Right lobe of liver (tissue), 6 donors: ENCODE data around the gene EBPL. TPM values are rescaled to one million over a fixed set of nuclear protein-coding genes. Genes with fewer than 3 reads are reported as not detected.

ENCODE experiments used
- ATAC-seq, 4 donors: fragments of 200-7000 bp; cut with Tn5 transposase; one replicate each; pipeline ENCODE4 v1.9.1; 2020; ENCODE audit warnings: mild to moderate bottlenecking in 4 of 4, moderate library complexity in 4 of 4
- DNase-seq, 3 donors: peaks; one replicate each; pipeline ENCODE4 v3.0.0-alpha.2; 2020
- H3K27ac ChIP-seq, 3 donors: fragments of 200-600 bp; one replicate each; pipeline ENCODE4 v1.8.0; 2022
- H3K27me3 ChIP-seq, 2 donors: fragments of 200-600 bp; one replicate each; pipeline ENCODE4 v1.8.0; 2022
- H3K36me3 ChIP-seq, 4 donors: fragments of 200-600 bp; sonication (generic) in 1 of 4; one replicate each; pipeline versions ENCODE4 v1.5.1 to v1.8.0; 2017 to 2022; ENCODE audit warnings: control low read depth in 1 of 4
- H3K4me1 ChIP-seq, 4 donors: fragments of 200-600 bp; sonication (generic) in 1 of 4; one replicate each; pipeline versions ENCODE4 v1.5.1 to v1.8.0; 2017 to 2022; ENCODE audit warnings: control low read depth in 1 of 4
- H3K4me3 ChIP-seq, 3 donors: fragments of 200-600 bp; one replicate each; pipeline ENCODE4 v1.8.0; 2022
- H3K9me3 ChIP-seq, 4 donors: fragments of 200-600 bp; sonication (generic) in 1 of 4; one replicate each; pipeline versions ENCODE4 v1.5.1 to v1.8.0; 2017 to 2022; ENCODE audit warnings: control low read depth in 1 of 4
- CTCF ChIP-seq, 4 donors: fragments of 200-600 bp in 3 of 4; fragments of 450-650 bp in 1 of 4; IDR thresholded peaks; one replicate each; pipeline versions ENCODE4 v1.5.1 to v1.8.0; 2016 to 2022; ENCODE audit warnings: antibody characterized with exemption in 4 of 4, mild to moderate bottlenecking in 2 of 4
- POLR2A ChIP-seq: fragments of 450-650 bp; IDR thresholded peaks from one replicate; pipeline ENCODE4 v1.6.1; 2017; ENCODE audit warnings: antibody characterized with exemption, mild to moderate bottlenecking
- WGBS: methylation state at CpG from one replicate; pipeline ENCODE4 v1.1.6; 2018; ENCODE audit warnings: low coverage, low lambda C conversion rate; ENCODE audit not compliant: insufficient coverage; ENCODE audit errors: missing lambda C conversion rate; 5-methylcytosine and 5-hydroxymethylcytosine counted together
- intact Hi-C, 2 donors: fragments of 100-400 bp; cut with DNase I; formaldehyde crosslinking; loops; one replicate each; pipeline versions ENCODE4 v1.11.2 to v1.14.1; 2022
- total RNA-seq, 6 experiments: library from RNA; depleted of rRNA in 2 of 6; stranded (reverse); fragments of >200 nt in 2 of 6; fragmentation: NEBNext Ultra II Directional in 3 of 6; extraction: Animal tissue kit (Norgen Biotek cat#: 25700) in 3 of 6; gene quantifications; one replicate each; pipeline versions ENCODE4 v1.1.0 to v1.2.4, GENCODE V29; 2016 to 2023
- donor health status: DM: no; HTN: yes; CAD: no.
- donor health status: DM: no; HTN: no; CAD: no.
- donor health status: DM: no; HTN: no; CAD: no.
- donor health status: DM: no; HTN: yes; CAD: no.
- donor health status: DM: no; HTN: yes; CAD: no.

EBPL gene
- total RNA-seq, 6 experiments from 2014 or later, result 45.1 to 95.2 (median 55.4) TPM

GRCh38 chr13:49629196-49629938, 61.9 kb downstream of the EBPL start:
- TF ChIP-seq POLR2A, result no peak
- TF ChIP-seq CTCF (IDR thresholded peaks at IDR 0.05), result no peak
- intact Hi-C loops, result no loop called here
- no peak for ATAC-seq
- Histone ChIP-seq H3K27me3 (no peaks in the 10 kb centered on the region), H3K4me3 (peak overlapping the region in 1 of 3 donors; percentile 33), H3K4me1 (peaks cover 0 to 15% (median 3%) of the 10 kb centered on the region in 4 donors), H3K27ac (peak overlapping the region in 1 of 3 donors; percentile 28), H3K36me3 (no peaks in the 10 kb centered on the region), H3K9me3 (no peaks in the 10 kb centered on the region)
- WGBS, result 55% methylated on average over 7 of the region's 8 CpGs
- no peak for DNase-seq

GRCh38 chr13:49627831-49628652, 63.2 kb downstream of the EBPL start, which contains the start of gene ARL11:
Gene ARL11 (plus strand): TSS chr13:49628507. CDS start chr13:49630448, 1,941 bp downstream.
- intact Hi-C loops, result no loop called here
- WGBS, result 73% methylated on average over 6 of the region's 17 CpGs
- Histone ChIP-seq H3K36me3 (no peaks in the 10 kb centered on the region), H3K4me3 (peak within 1 kb of the TSS; percentile 5 to 33 (median 17)), H3K27ac (peak within 1 kb of the TSS; percentile 28 to 36 (median 31)), H3K4me1 (peaks cover 0 to 15% (median 3%) of the 10 kb centered on the region in 4 donors), H3K9me3 (no peaks in the 10 kb centered on the region), H3K27me3 (no peaks in the 10 kb centered on the region)
- DNase-seq (peak; percentile 66 to 78 (median 68)), ATAC-seq (peak in 3 of 4 donors; percentile 17 to 39 (median 25))
- TF ChIP-seq CTCF (IDR thresholded peaks at IDR 0.05), result no peak
- TF ChIP-seq POLR2A, result no peak

- intact Hi-C loops, result no loop called here
These were observed 65.8 kb downstream of the EBPL start for GRCh38 chr13:49625392-49626079.

More at GRCh38 chr13:49625392-49626079, 65.8 kb downstream of the EBPL start:
- Histone ChIP-seq H3K4me3 (peak overlapping the region in 1 of 3 donors; percentile 21), H3K9me3 (no peaks in the 10 kb centered on the region), H3K36me3 (no peaks in the 10 kb centered on the region), H3K27me3 (no peaks in the 10 kb centered on the region), H3K27ac (peak overlapping the region; percentile 55 to 75 (median 60)), H3K4me1 (peaks cover 0 to 15% (median 3%) of the 10 kb centered on the region in 4 donors)
- peak; percentile 95 to 97 (median 96) for ATAC-seq
- no peak for TF ChIP-seq POLR2A
- peak in 1 of 4 donors; percentile 14 for TF ChIP-seq CTCF (IDR thresholded peaks at IDR 0.05)
- 17% methylated on average over 9 of the region's 12 CpGs for WGBS
- DNase-seq, result peak; percentile 94 to 99 (median 97)
